ENCODE measurements around the gene TBXT.

The TBXT gene

DNA sequence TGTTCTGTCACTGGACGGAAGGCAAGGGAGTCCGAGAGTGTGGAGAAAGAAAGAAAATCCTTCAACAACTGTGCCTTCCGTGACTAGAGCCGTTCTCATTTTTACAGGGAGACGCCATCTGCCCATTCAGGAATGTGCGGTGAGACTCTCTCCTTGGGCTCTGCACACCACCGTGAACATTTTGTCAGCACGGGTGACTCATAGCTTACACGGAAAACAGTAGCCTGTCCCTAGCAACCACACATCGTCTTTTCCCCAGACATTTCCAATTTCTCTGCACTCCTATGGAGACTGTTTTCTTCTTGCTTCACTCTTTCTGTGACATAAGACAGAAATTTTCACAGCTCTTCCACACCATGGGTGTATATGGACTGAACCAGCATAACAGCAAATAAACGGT, 55.1 kb downstream of the TBXT start:
- DNase-seq (ENCODE audit: low read depth, low spot score), result no peak

DNA sequence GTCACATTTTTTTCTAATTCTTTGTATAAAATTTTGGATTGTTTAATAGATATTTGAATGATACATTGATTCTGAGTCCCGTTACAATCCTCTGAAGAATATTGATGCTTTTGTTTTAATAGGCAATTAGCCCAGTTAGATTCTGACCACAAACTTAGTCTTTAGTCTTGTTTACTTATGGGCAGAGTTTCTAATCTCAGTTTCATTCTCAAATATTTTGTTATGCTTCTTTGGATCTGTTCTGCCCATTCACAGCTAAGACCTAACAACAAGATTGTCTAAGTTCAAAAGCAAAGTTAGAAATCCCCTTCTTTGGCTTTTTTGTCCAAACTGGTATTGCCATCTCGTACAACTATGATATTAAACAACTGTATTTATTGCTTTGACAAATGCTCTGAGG, 58.0 kb downstream of the TBXT start:
- DNase-seq (ENCODE audit: low read depth, low spot score), result no peak

Measured in smooth muscle cell of the brain vasculature (primary cell).